T-helper 1 cell treated with Interleukin-12 subunit alpha and Interleukin-12 subunit beta and Interleukin-4 antibody, amounts not matched to agents 30 μg/mL and 1 μg/mL, for 36 hours (primary cell): Measurements from ENCODE around the gene LHPP.
"Not testable (repeated sequence)": the region's sequence is repeated elsewhere in the genome, so short reads cannot be mapped to it uniquely, and the experiment has no call there.

Experiments
- H3K27ac Mint-ChIP-seq: one replicate; pipeline ENCODE4 v1.8.0; 2021; ENCODE audit warnings: mild to moderate bottlenecking, mixed read lengths
- H3K27me3 Mint-ChIP-seq: one replicate; pipeline ENCODE4 v1.8.0; 2021; ENCODE audit warnings: low read depth, mixed read lengths
- H3K36me3 Mint-ChIP-seq: one replicate; pipeline ENCODE4 v1.8.0; 2021; ENCODE audit warnings: low read depth, mixed read lengths
- H3K4me1 Mint-ChIP-seq: one replicate; pipeline ENCODE4 v1.8.0; 2021; ENCODE audit warnings: low read depth, mixed read lengths
- H3K4me3 Mint-ChIP-seq: one replicate; pipeline ENCODE4 v1.8.0; 2021; ENCODE audit warnings: mild to moderate bottlenecking, moderate library complexity, mixed read lengths
- H3K9me3 Mint-ChIP-seq: one replicate; pipeline ENCODE4 v1.8.0; 2021; ENCODE audit warnings: mixed read lengths

LHPP gene

DNA sequence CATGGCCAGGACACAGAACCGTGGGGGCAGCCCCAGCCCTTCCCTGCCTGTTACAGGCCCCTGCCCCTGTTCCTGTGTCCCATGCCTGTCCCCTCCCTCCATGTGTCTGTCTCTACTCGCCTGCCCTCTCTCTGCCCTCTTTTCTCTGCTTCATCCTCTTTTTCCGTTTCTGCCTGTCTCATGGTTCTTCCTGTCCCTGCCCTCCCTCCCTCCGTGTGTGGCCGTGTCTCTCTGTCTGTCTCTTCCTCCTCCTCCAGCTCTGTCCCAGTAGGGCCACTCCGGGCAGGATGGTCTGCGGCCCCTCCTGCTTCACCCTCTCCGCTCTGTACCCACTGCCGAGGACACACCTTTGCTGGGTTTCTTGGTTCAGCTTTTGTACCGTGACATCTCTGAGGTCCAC is 145.2 kb downstream of the LHPP start:
- Mint-ChIP-seq H3K4me1 (peaks cover 4% of the 10 kb centered on the region), H3K4me3 (no peak overlapping the region), H3K27ac (no peak overlapping the region), H3K9me3 (no peaks in the 10 kb centered on the region), H3K36me3 (no peaks in the 10 kb centered on the region), H3K27me3 (peaks cover 5% of the 10 kb centered on the region)

GRCh38 chr10:124607693-124608092 is 146.1 kb downstream of the LHPP start:
- Mint-ChIP-seq H3K27ac (no peak overlapping the region), H3K27me3 (peaks cover 5% of the 10 kb centered on the region), H3K36me3 (no peaks in the 10 kb centered on the region), H3K9me3 (no peaks in the 10 kb centered on the region), H3K4me3 (no peak overlapping the region), H3K4me1 (peaks cover 11% of the 10 kb centered on the region)

- no peaks in the 10 kb centered on the region for H3K36me3 Mint-ChIP-seq
- H3K9me3 Mint-ChIP-seq, result no peaks in the 10 kb centered on the region
- H3K27me3 Mint-ChIP-seq, result peaks cover 5% of the 10 kb centered on the region
- H3K4me3 Mint-ChIP-seq, result no peak overlapping the region
- no peak overlapping the region for H3K27ac Mint-ChIP-seq
- peaks cover 13% of the 10 kb centered on the region for H3K4me1 Mint-ChIP-seq
Measured at GRCh38 chr10:124608093-124608721, 146.6 kb downstream of the LHPP start.

- no peak overlapping the region for H3K27ac Mint-ChIP-seq
- H3K4me1 Mint-ChIP-seq, result peaks cover 23% of the 10 kb centered on the region
Measured at GRCh38 chr10:124609698-124610097, 148.1 kb downstream of the LHPP start.

GRCh38 chr10:124610186-124610585 is 148.6 kb downstream of the LHPP start:
- H3K4me1 Mint-ChIP-seq, result peaks cover 26% of the 10 kb centered on the region
- H3K27ac Mint-ChIP-seq, H3K9me3 Mint-ChIP-seq, H3K4me3 Mint-ChIP-seq, H3K36me3 Mint-ChIP-seq, H3K27me3 Mint-ChIP-seq: not testable (repeated sequence)

More at GRCh38 chr10:124609698-124610097, 148.1 kb downstream of the LHPP start:
- Mint-ChIP-seq H3K9me3 (no peaks in the 10 kb centered on the region), H3K36me3 (no peaks in the 10 kb centered on the region), H3K27me3 (peaks cover 5% of the 10 kb centered on the region), H3K4me3 (no peak overlapping the region)

DNA sequence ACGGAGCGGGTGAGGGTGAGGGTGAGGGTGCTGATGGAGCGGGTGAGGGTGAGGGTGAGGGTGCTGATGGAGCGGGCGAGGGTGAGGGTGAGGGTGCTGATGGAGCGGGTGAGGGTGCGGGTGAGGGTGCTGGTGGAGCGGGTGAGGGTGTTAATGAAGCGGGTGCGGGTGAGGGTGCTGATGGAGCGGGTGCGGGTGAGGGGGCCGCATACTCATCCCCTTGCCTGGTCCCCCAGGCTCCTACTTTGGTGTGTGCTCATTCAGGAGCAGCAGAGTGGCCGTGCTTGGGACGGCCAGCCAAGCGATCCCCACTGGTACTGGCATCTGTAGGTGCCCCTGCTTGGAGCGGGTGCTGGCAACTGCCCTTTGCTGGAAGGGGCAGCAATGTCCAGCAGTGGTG is 149.2 kb downstream of the LHPP start:
- H3K9me3 Mint-ChIP-seq, H3K4me3 Mint-ChIP-seq, H3K27me3 Mint-ChIP-seq, H3K36me3 Mint-ChIP-seq, H3K27ac Mint-ChIP-seq: not testable (repeated sequence)
- H3K4me1 Mint-ChIP-seq, result peaks cover 26% of the 10 kb centered on the region

GRCh38 chr10:124611738-124612137 is 150.1 kb downstream of the LHPP start:
- Mint-ChIP-seq H3K36me3 (peaks cover 3% of the 10 kb centered on the region), H3K4me1 (peaks cover 26% of the 10 kb centered on the region), H3K4me3 (no peak overlapping the region), H3K9me3 (no peaks in the 10 kb centered on the region), H3K27me3 (no peaks in the 10 kb centered on the region), H3K27ac (peak overlapping the region; percentile 55)

GRCh38 chr10:124612611-124613498 is 151.2 kb downstream of the LHPP start:
- peaks cover 26% of the 10 kb centered on the region for H3K4me1 Mint-ChIP-seq

GRCh38 chr10:124614003-124614659 is 152.5 kb downstream of the LHPP start:
- Mint-ChIP-seq H3K27me3 (no peaks in the 10 kb centered on the region), H3K4me1 (peaks cover 29% of the 10 kb centered on the region), H3K36me3 (peaks cover 3% of the 10 kb centered on the region), H3K4me3 (no peak overlapping the region), H3K9me3 (no peaks in the 10 kb centered on the region), H3K27ac (no peak overlapping the region)

More at GRCh38 chr10:124612611-124613498, 151.2 kb downstream of the LHPP start:
- H3K9me3 Mint-ChIP-seq, result no peaks in the 10 kb centered on the region
- no peak overlapping the region for H3K4me3 Mint-ChIP-seq
- H3K27me3 Mint-ChIP-seq, result no peaks in the 10 kb centered on the region
- peak overlapping the region; percentile 83 for H3K27ac Mint-ChIP-seq
- peaks cover 3% of the 10 kb centered on the region for H3K36me3 Mint-ChIP-seq

DNA sequence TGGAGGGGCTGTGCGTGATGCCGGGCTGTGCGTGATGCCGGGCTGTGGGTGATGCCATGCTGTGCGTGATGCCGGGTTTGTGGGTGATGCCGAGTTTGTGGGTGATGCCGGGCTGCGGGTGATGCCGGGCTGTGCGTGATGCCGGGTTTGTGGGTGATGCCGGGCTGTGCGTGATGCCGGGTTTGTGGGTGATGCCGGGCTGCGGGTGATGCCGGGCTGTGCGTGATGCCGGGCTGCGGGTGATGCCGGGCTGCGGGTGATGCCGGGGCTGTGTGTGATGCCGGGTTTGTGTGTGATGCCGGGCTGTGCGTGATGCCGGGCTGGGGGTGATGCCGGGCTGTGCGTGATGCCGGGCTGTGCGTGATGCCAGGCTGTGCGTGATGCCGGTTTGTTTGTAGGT is 153.6 kb downstream of the LHPP start:
- Mint-ChIP-seq H3K27ac (no peak overlapping the region), H3K27me3 (no peaks in the 10 kb centered on the region), H3K9me3 (no peaks in the 10 kb centered on the region), H3K4me1 (peaks cover 29% of the 10 kb centered on the region), H3K4me3 (no peak overlapping the region), H3K36me3 (peaks cover 3% of the 10 kb centered on the region)

- no peaks in the 10 kb centered on the region for H3K27me3 Mint-ChIP-seq
- no peaks in the 10 kb centered on the region for H3K9me3 Mint-ChIP-seq
- peaks cover 3% of the 10 kb centered on the region for H3K36me3 Mint-ChIP-seq
- peaks cover 28% of the 10 kb centered on the region for H3K4me1 Mint-ChIP-seq
- no peak overlapping the region for H3K27ac Mint-ChIP-seq
- no peak overlapping the region for H3K4me3 Mint-ChIP-seq
Measured at GRCh38 chr10:124616040-124616835, 154.6 kb downstream of the LHPP start.

DNA sequence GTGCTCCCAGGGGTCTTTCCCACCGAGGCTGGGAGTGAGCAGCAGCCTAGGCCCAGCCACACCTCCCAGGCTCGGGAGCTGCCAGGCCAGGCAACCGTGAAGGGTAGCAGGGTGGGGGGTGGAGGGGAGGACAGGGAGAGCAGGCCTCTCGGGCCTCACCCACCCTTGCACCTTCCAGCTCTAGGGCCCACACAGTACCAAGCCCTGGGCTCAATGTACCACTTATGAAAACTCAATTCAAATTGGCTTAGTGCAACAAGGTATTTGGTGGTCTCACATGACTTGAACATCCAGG is 155.2 kb downstream of the LHPP start:
- Mint-ChIP-seq H3K4me1 (peaks cover 25% of the 10 kb centered on the region), H3K27me3 (no peaks in the 10 kb centered on the region), H3K27ac (no peak overlapping the region), H3K36me3 (peaks cover 3% of the 10 kb centered on the region), H3K9me3 (no peaks in the 10 kb centered on the region), H3K4me3 (no peak overlapping the region)

DNA sequence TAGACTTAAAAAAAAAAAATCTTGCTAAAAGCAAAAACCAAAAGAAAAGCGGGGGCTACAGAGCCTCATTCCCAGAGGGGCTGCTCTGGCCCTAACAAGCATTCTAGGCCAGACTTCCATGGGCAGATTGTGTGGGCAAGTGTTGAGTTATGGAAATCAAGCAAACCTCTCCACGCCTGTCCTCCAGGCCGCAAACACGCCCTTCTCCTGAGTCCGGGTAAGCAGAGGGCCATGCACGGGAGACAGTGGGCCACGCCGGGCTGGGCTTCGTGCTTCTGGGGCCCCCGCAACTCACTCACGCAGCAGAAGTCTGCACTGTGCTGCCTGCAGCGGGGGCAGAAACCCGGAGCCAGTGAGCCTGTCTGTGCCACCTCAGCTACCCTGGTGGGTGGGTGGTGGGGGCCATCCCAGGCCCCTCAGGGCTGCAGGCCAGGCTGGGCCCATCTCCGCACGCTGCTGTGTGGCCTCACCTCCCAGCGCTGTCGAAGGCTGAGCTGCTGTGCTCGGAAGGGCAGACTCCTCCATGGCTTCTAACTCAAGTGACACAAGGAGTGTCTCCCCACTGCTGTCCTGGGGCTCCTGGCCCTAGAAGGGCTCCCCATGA is 156.9 kb downstream of the LHPP start:
- H3K9me3 Mint-ChIP-seq, result no peaks in the 10 kb centered on the region
- no peak overlapping the region for H3K4me3 Mint-ChIP-seq
- H3K27me3 Mint-ChIP-seq, result peaks cover under 1% of the 10 kb centered on the region
- H3K27ac Mint-ChIP-seq, result no peak overlapping the region
- peaks cover 5% of the 10 kb centered on the region for H3K36me3 Mint-ChIP-seq
- peaks cover 14% of the 10 kb centered on the region for H3K4me1 Mint-ChIP-seq

- Mint-ChIP-seq H3K36me3 (peaks cover 5% of the 10 kb centered on the region), H3K27ac (no peak overlapping the region), H3K4me1 (peaks cover 8% of the 10 kb centered on the region), H3K9me3 (no peaks in the 10 kb centered on the region), H3K4me3 (no peak overlapping the region), H3K27me3 (peaks cover 7% of the 10 kb centered on the region)
Measured at GRCh38 chr10:124619195-124619594, 157.6 kb downstream of the LHPP start.
